Mesothelial cell of epicardium (in vitro differentiated cells): ENCODE measurements around the gene GPER1. TPM values are rescaled to one million over a fixed set of nuclear protein-coding genes. Genes with fewer than 3 reads are reported as not detected.

Experiments used
- DNase-seq, 2 experiments: peaks; one replicate each; pipeline ENCODE4 v3.0.0; 2021; ENCODE audit warnings: low spot score in 2 of 2; ENCODE audit not compliant: unreplicated experiment in 2 of 2
- H3K27ac Mint-ChIP-seq: 2 replicates; pipeline ENCODE4 v1.8.0; 2021; ENCODE audit warnings: mixed read lengths
- H3K27me3 Mint-ChIP-seq: 2 replicates; pipeline ENCODE4 v1.8.0; 2021; ENCODE audit warnings: low read depth, mixed read lengths
- H3K36me3 Mint-ChIP-seq: 2 replicates; pipeline ENCODE4 v1.8.0; 2021; ENCODE audit warnings: mixed read lengths
- H3K4me1 Mint-ChIP-seq: 2 replicates; pipeline ENCODE4 v1.8.0; 2021; ENCODE audit warnings: mixed read lengths
- H3K4me3 Mint-ChIP-seq: 2 replicates; pipeline ENCODE4 v1.8.0; 2021; ENCODE audit warnings: mild to moderate bottlenecking, moderate library complexity, mixed read lengths
- H3K9me3 Mint-ChIP-seq: 2 replicates; pipeline ENCODE4 v1.8.0; 2021; ENCODE audit warnings: mixed read lengths
- CTCF ChIP-seq: fragments of 200-600 bp; sonication (generic); IDR thresholded peaks from one replicate; pipeline ENCODE4 v1.5.0; 2021; ENCODE audit warnings: antibody characterized with exemption; ENCODE audit not compliant: unreplicated experiment
- total RNA-seq: library from RNA; stranded (reverse); gene quantifications from 3 replicates; pipeline ENCODE4 v1.2.1, GENCODE V29; 2021

The GPER1 gene
- total RNA-seq, 1 donor from 2014 or later = 2.1 TPM

GRCh38 chr7:1127001-1127400 lies 39.1 kb downstream of the GPER1 start:
- DNase-seq = no peak
- peaks cover 6% of the 10 kb centered on the region for H3K9me3 Mint-ChIP-seq
- no peak for TF ChIP-seq CTCF

GRCh38 chr7:1129431-1129830 lies 41.5 kb downstream of the GPER1 start:
- peaks cover 13% of the 10 kb centered on the region for H3K9me3 Mint-ChIP-seq
- H3K4me1 Mint-ChIP-seq = no peaks in the 10 kb centered on the region
- no peak for DNase-seq
- no peak for TF ChIP-seq CTCF
- H3K4me3 Mint-ChIP-seq = no peak overlapping the region
- H3K27ac Mint-ChIP-seq = no peak overlapping the region
- H3K27me3 Mint-ChIP-seq = no peaks in the 10 kb centered on the region
- peaks cover 28% of the 10 kb centered on the region for H3K36me3 Mint-ChIP-seq

More at GRCh38 chr7:1127001-1127400, 39.1 kb downstream of the GPER1 start:
- Mint-ChIP-seq H3K27me3 (no peaks in the 10 kb centered on the region), H3K4me1 (no peaks in the 10 kb centered on the region), H3K36me3 (peaks cover 19% of the 10 kb centered on the region), H3K27ac (no peak overlapping the region), H3K4me3 (no peak overlapping the region)

DNA sequence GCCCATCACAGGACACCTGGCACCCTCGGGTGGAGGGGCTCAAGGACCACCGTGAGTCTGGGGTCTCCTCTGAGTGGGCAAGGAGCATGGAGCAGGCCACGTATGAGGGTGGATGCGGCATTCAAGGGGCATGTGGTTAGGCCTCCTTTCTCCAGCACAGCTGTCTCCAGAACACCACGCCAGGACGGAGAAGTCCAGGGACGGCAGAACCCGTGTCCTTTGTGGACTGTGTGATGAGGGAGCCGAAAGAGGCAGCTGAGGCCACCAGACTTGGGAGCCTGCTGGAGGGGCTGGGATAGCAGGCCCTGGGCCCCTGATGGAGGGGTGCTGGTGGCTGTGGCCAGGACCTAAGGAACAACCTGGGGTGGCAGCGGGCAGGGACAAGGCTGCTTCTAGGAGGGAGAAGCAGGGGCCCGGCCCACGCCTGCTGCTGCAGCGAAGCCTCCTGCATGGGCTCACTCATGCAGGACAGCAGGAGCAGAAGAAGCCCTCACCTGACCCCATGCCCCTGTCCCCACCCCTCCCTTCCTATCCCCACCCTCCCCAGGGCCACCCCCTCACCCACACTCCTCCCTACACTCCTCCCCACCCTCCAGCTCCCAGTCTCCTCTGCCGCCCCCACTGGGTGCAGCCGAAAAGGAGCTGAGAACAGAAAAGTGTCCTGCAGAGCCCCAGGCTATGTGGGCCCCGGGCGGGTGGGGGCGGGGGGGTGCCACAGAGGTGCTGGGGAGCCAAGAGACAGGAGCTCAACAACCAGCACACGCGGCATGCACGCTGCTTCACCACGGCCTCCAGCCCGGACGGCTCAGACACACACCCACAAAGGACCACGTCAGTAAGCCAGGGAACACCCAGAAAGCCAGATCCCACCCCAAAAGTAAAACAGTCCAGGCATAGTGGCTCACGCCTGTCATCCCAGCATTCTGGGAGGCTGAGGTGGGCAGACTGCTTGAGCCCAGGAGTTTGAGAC lies 42.4 kb downstream of the GPER1 start:
- peaks cover 17% of the 10 kb centered on the region for H3K9me3 Mint-ChIP-seq
- no peaks in the 10 kb centered on the region for H3K27me3 Mint-ChIP-seq
- TF ChIP-seq CTCF = no peak
- no peak for DNase-seq
- no peak overlapping the region for H3K4me3 Mint-ChIP-seq
- H3K36me3 Mint-ChIP-seq = peaks cover 29% of the 10 kb centered on the region
- H3K4me1 Mint-ChIP-seq = no peaks in the 10 kb centered on the region
- H3K27ac Mint-ChIP-seq = no peak overlapping the region

DNA sequence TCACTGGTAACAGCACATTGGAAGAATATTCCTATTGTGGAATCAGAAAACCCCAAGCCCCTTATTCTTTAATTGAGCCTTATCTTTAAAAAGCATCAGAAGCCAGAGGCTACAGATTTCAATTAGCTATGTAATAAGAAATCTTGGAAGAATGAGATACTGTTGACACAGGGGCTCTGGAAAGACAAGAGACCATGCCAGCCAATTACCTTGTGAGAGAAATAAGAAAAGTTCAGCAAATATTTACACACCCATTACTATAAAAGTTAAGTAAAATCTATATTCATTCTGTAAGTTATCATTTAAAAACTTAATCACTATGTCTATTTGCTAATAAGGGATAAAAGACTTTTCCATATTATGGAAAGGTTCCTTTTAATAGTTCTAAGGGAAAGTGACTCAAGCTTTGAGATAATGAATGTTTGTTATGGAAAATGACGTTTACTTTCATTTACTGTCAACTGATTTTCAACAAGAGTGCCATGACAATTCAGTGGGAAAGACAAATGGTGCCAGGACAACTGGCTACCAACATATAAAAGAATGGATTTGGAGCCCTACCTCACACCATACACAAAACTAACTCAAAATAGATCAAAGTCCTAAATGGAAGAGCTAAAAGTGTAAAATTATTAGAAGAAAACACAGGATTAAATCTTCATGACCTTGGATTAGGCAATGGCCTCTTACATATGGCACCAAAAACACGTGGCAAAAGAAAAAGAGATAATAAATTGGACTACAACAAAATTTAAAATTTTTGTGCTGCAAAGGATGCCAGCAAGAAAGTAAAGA lies 43.8 kb downstream of the GPER1 start:
- H3K27me3 Mint-ChIP-seq = no peaks in the 10 kb centered on the region
- no peak for TF ChIP-seq CTCF
- no peak overlapping the region for H3K27ac Mint-ChIP-seq
- H3K36me3 Mint-ChIP-seq = peaks cover 20% of the 10 kb centered on the region
- H3K4me3 Mint-ChIP-seq = no peak overlapping the region
- H3K9me3 Mint-ChIP-seq = peaks cover 17% of the 10 kb centered on the region
- peaks cover 1% of the 10 kb centered on the region for H3K4me1 Mint-ChIP-seq
- no peak for DNase-seq

DNA sequence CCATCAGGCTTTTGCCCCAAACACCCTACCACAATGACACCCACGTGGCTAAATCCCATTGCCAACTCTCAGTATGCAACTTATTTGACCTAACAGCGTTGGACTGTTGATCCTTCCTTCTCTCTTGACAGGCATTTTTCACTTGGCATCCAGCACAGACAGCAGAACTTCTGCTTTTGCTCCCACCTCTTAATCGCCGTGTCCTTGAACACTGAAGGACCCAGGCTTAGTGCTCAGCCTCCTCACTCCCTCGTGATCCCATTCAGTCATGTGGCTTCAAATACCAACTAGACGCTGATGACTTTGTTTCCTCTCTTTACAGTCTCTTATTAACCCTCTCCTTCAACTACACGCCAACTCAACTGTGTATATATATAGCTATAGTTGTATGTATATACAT lies 47.0 kb downstream of the GPER1 start:
- Mint-ChIP-seq H3K36me3 (peaks cover 16% of the 10 kb centered on the region), H3K9me3 (peaks cover 17% of the 10 kb centered on the region), H3K4me3 (no peak overlapping the region), H3K4me1 (peaks cover 14% of the 10 kb centered on the region), H3K27me3 (no peaks in the 10 kb centered on the region), H3K27ac (no peak overlapping the region)
- no peak for DNase-seq
- no peak for TF ChIP-seq CTCF
